ENCODE results near the gene CTNNBL1. TPM values are rescaled to one million over a fixed set of nuclear protein-coding genes. Genes with fewer than 3 reads are reported as not detected.
"Not testable (repeated sequence)": the region's sequence is repeated elsewhere in the genome, so short reads cannot be mapped to it uniquely, and the experiment has no call there.

CTNNBL1 gene
- total RNA-seq, 2 donors from 2014 or later: 44.1 to 54.0 TPM

DNA sequence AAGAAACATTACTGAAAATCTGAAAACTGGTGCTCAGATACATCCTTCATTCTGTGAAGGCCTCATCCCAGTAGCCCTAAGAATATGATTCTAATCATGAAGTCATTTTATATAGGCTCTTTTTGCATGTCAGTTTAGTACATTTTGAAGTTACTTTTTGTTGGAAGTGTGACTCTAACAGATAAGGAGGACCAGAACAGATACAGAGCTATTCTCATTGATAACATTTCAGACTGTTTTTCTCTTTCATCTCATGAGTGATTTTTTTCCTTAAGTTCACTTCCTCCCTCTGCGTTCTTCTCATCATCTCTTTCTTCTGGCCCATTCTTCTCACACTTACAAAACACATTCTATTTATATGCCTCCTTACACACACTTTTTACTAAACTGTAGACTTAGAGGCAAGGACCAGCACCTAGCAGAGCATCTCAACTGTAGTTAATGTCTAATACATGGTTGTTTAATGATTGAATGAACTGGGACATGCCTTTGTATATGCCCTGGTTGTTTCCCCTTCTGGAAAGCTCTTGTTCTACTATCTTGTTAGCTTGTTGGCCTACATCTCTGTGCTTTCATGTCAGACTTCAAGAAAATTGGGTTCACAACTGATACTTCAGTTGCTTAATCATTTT, 8.7 kb downstream of the CTNNBL1 start:
- intact Hi-C loops (cut with DNase I): no loop called here
- no peak for DNase-seq (ENCODE audit: low spot score)

DNA sequence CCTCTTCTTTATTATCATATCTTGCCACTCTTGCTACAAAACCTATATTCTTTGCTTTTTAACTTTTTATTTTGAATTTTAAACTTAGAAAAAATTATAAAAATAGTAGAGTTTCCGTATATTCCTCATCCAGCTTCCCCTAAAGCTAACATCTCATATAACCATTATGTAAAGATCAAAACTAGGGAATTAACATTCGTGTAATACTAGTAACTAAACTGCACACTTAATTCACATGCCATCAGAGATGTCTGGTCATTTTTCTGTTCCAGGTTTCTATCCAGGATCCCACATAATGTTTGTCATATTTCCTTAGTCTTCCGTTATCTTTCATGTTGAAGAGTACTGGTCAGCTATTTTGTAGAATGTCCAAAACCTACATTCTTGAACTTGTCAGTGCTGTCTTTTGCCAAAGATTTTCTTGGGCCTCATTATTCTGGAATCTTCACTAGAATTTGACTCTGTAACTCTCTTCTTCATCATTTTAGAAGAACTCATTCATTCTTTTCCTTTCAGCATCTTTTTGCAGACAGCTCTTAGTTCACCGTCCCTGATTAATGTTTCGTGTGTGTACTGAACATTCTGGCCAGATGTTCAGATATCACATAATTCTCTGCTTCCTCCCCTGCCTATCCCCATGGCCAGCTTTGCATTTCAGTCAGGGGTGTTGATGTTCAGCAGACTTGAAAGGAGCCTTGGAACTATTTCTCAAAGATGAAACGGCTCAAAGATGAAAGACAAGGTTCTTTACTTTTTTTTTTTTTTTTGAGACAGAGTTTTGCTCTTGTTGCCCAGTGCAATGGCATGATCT, 9.4 kb downstream of the CTNNBL1 start:
- no peak for DNase-seq (ENCODE audit: low spot score)
- intact Hi-C loops (cut with DNase I): no loop called here

DNA sequence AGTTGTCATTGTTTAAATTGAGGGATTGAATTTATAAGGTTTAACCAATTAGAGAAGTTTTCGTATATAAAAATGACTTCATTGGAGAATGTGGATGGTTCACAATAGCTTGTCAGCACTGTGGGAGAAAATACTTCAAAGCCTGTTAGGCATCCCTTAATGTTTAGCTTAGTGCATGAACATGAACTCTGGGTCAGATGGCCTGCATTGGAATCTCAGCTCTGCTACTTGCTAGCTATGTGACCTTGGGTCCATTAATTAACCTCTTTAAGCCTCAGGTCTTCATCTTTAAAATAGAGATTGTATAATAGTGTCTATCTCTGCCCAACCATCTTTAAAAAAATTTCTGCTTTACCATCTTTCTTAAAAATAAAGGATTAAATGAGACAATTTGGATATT, 11.1 kb downstream of the CTNNBL1 start:
- intact Hi-C loops (cut with DNase I): no loop called here
- no peak for DNase-seq (ENCODE audit: low spot score)

DNA sequence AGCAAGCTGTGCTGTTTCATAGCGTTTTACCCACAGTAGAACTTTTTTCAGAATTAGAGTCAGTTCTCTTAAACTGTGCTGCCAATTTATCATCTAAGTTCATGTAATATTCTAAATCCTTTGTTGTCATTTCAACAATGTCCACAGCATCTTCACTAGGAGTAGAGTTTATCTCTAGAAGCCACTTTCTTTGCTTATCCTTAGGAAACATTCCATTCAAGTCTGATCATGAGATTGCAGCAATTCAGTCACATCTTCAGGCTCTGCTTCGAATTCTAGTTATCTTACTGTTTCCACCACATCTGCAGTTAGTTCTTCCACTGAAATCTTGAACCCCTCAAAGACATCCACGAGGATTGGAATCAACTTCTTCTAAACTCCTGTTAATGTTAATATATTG, 12.5 kb downstream of the CTNNBL1 start:
- intact Hi-C loops (cut with DNase I): no loop called here
- no peak for DNase-seq (ENCODE audit: low spot score)

DNA sequence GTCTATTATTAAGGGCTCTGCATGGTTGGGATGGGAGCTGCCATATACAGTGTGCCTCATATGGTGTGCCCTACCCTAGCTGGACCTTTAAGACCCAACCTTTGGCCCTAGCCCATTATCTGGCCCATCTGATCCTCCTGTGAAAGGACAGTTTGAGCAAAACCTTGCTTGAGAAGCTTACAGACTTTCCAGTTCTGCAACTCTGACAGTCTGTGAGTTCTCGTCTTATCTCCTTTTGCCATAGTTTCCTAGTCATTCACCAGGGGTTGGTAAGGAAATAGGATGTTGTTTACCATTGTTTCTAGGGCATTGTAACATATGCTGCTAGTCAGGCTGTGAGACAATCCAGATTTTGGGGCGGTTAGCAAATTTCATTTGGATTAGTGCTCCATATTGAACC, 17.2 kb downstream of the CTNNBL1 start:
- intact Hi-C loops (cut with DNase I): no loop called here
- DNase-seq (ENCODE audit: low spot score): no peak

DNA sequence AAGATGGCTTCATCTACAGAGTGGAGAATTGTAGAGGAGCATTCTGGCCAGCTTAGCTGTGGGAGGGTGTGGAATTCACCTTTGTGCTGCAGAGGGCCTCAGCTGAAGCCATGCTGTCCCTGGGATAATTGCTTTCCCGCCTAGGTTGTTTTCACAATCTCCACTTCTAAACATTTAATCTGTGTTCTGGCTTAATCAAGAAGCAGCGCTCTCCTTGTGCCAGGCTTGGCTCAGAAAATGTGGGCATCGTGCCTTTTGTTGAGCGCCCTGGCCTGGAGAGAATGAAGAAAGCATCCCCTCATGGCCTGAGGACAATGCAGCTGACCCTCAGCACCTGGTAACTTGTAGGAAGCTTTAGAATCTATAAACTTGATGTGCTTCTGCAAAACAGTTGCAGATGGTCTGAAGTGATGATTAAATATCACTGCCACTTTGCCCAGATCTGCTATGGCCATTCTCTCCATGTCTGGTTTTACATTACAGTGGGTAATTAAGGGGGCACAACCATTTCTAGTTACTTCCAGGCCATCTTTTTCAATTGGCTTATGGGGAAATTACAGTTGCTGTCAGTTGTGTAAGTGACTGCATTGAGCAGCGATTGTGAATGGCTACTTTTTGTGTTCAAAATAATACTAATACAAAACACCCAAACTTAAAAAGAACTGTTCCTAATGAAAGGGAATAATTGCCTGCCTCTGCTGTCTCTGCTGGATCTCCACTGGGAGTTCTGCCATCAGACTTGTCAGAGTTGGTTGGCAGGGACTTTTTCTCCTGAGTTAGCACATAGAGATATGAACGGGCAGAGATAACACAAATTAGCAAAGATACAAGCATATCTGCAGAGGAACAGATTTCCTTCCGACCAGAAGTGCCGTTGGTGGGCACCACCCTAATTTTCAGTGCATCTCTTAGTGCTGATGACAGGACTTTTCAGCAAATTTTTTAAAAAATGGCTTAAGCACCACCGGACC, 18.4 kb downstream of the CTNNBL1 start:
- intact Hi-C loops (cut with DNase I): no loop called here
- DNase-seq (ENCODE audit: low spot score): no peak

DNA sequence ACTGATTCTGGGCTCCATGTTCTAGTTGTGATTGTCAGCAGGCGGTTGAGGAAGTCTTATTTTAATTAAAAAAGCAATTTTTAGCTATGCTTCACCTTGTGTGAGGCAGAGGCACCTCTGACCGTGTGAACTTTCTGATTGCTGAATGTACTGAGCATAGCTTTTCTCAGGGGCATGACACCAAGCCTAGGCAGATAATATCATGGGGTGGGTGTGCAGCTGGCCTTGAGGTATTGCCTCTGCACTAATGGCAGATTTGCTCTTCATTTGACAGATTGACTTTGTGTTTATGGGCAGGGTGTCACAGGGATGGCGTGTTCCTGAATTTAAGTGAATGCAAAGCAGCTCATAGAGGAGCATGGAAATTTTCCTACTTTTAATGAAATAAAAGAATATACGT, 19.6 kb downstream of the CTNNBL1 start:
- no peak for DNase-seq (ENCODE audit: low spot score)
- intact Hi-C loops (cut with DNase I): no loop called here

DNA sequence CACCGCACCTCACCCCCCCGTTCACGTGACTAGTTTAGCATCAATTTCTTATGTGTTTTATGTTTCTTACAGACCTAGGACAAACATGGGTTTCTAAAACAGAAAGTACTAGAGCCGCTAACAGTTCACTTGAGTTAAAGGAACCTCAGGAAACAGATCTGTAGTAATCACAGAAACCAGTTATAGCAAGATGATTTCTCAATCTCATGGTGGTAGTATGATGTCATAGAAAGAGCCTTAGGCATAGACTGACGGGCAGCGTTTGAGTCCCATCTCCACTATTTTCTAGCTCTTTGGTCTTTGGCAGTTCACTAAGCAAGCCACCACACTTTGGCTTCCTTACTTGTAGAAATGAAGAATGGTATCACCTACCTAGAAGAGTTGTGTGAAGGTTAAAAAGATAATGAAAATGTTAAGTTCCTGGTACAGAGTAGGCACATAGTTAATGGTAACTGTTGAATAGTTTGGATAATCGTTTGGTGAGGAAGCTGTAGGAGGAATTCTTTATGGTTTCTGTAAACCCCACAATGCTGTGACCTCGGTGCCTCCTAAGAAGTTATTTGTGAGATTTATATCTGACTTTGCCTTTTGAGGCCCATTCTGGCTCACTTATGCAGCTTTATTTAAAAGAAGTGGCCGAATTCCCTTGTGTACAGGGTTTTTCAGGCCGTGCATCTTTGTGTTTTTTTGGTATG, 21.3 kb downstream of the CTNNBL1 start:
- DNase-seq (ENCODE audit: low spot score): no peak
- intact Hi-C loops (cut with DNase I): no loop called here

DNA sequence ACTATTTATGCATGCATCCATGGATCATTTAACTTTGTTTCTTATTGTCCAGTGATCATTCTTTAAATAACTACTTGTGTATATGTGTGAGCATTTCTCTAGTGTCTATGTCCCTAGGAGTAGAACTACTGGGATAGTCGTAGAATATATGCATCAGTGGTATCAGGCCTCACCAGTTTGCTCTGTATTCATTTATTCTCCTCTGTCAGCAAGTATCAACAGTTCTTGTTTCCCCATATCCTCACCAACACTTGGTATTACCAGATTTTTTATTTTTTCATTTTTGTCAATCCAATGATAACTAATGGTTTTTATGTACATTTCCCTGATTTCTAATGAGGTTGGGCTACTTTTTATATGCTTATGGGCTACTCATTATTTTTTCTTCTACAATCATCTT, 27.9 kb downstream of the CTNNBL1 start:
- DNase-seq (ENCODE audit: low spot score): no peak
- intact Hi-C loops (cut with DNase I): no loop called here

DNA sequence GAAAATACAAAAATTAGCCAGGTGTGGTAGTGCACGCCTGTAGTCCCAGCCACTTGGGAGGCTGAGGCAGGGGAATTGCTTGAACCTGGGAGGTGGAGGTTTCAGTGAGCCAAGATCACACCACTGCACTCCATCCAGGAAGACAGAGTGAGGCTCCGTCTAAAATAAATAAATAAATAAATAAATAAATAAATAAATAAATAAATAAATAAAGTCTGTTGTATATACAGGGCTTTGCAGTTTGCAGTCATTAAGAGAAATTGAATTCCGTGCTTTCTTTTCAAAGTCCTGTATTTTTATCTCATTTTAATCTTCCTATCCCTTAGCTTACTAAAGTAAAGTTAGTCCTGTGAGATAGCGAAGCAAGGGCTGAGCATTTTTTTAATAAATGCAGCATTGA, 28.5 kb downstream of the CTNNBL1 start:
- intact Hi-C loops (cut with DNase I); DNase-seq (ENCODE audit: low spot score): not testable (repeated sequence)

DNA sequence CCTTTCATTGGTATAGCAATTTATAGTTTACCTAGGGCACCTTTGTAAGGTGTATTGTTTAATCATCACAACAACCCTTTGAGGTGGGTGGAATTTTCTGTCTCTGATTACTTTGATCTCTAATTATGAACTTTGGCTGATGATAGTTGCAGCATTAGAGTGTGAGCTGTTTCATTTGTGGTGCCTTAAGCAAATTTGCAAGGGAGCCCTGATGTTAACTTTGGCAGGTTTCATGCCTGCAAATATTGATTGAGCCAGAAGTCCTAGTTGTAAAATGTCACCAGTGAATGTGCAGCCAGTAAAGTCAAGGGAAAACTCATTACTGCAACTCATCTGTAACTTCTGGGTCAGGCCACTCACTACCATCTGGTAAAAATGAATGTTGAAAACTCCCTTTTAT, 29.8 kb downstream of the CTNNBL1 start:
- intact Hi-C loops (cut with DNase I): no loop called here
- no peak for DNase-seq (ENCODE audit: low spot score)

DNA sequence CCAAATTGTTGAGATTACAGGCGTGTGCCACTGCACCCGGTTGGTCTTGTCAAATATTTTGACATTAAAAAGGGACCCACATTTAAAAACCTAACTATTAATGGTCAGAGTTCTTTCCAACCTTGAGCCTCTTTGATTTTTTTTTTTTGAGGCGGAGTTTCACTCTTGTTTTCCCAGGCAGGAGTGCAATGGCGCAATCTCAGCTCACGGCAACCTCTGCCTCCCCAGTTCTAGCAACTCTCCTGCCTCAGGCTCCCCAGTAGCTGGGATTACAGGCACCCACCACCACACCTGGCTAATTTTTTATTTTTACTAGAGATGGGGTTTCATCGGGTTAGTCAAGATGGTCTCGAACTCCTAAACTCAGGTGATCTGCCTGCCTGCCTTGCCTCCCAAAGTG, 31.3 kb downstream of the CTNNBL1 start:
- no peak for DNase-seq (ENCODE audit: low spot score)
- intact Hi-C loops (cut with DNase I): no loop called here

DNA sequence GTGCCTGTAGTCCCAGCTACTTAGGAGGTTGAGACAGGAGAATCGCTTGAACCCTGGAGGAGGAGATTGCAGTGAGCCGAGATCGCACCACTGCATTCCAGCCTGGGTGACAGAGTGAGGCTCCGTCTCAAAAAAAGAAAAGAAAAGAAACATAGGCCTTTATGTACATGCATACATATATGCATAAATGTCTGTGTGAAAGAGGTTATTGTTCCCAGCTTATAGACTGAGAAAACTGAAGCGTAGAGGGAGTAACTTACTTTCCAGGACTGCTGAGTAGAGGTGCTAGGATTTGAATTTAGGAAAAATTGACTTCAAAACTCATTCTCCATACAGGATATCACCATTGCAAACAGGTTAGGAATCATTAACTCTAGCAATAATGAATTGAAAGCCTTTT, 32.0 kb downstream of the CTNNBL1 start:
- intact Hi-C loops (cut with DNase I): no loop called here
- no peak for DNase-seq (ENCODE audit: low spot score)

DNA sequence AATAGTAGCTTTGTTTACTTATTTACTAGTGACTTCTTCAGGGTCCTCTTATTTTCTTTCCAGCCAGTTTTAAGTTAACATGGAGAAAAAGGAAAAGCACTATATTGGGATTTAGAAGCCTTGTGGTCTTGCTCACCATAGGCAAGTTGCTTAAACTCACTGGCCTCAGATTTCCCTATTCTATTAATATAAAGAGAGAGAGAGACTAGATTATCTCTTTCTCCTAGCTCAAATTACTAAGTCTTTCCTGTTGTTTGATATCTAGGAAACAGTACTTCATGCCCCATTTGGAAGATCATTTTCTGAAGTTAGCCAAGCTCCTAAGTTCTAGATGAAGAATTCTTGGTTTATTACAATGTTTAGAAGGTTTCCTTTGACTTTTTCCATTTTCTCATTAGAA, 32.5 kb downstream of the CTNNBL1 start:
- intact Hi-C loops (cut with DNase I): no loop called here
- no peak for DNase-seq (ENCODE audit: low spot score)

DNA sequence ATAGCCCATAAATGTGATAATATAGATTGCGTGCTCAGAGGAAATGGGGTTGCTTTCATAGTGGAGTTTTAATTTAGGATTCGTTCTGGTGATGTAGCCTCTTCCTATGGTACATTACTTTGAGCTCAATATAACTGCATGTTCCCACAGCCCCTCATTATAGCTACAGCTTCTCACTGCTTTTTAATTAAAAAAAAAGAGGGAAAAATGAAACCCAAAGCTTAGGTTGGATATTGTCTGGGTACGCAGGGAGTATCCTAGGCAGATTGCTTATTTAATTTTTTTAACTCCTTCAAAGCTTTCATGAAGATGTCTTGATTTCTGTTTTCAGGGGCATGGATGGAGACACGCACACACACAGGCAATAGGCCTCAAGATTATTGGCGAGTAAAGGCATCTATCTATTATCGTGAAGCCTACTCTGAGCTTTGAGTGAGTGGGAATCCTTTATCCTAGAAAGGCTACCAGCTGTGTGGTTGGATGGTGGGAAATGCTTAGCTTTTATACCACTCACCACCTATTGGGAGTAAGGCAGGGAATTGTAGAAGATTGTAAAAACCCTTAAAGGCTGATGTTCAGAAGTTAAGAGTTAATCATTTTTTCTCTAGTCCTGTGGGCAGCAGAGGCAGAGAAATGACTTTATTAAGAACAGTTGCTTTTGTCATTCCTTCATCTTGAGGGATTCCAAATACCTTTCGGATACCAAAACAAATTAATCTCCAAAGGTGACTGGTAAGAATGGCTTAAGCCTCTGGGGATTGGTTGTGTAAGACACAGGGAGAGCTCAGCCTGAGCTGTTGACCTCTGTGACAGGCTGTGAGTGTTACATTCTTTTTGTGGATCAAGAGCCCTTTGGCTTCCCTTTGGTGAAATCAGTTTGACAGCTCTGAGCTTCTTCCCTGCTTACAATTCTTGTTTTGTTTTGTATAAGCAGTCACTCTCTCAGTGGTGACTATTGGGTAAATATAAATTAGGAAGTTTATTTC, 33.4 kb downstream of the CTNNBL1 start:
- no peak for DNase-seq (ENCODE audit: low spot score)
- intact Hi-C loops (cut with DNase I): no loop called here

DNA sequence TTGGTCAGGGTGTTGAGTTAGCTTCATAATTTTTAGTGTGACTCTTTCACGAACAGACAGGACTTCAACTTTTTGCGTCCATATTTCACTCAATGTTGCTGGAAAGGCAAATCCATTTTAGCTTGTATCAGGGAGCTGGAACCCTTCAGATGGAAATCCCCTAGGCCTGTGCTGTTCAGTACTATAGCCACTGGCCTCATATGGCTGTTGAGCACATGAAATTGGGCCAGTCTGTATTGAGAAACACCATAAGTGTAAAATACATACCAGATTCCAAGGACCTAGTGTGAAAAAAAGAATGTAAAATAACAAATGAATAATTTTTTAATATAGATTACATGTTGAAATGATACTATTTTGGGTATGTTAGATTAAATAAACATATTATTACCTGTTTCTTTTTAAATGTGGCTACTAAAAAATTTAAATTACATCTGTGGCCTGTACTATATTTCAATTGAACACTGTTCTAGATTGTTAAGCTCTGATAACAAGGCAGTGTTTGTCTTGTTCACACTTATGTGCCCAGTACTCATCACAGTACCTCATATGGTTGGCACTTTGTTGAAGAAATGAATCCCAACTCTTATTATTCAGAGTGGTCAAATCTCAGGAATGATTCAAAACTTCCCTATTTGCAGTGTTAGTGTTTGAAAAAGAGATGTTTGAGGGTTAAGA, 34.3 kb downstream of the CTNNBL1 start:
- intact Hi-C loops (cut with DNase I): no loop called here
- no peak for DNase-seq (ENCODE audit: low spot score)

DNA sequence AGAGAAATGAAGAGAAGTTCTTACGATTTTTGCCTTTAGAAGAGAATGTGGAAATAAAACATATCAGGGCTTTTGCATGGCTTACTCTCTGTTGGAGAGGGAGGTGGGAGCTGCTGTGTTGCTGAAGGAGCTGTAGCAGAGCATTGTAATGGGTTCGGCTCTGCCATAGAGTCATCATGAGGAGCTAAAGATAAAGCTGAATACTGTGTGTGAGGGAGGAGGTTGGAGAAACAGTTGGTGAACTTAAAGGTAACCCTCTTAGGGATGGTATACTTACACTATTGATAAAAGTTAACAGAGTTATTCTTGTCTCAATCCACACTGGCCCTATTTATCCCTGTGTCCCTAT, 34.8 kb downstream of the CTNNBL1 start:
- no peak for DNase-seq (ENCODE audit: low spot score)

DNA sequence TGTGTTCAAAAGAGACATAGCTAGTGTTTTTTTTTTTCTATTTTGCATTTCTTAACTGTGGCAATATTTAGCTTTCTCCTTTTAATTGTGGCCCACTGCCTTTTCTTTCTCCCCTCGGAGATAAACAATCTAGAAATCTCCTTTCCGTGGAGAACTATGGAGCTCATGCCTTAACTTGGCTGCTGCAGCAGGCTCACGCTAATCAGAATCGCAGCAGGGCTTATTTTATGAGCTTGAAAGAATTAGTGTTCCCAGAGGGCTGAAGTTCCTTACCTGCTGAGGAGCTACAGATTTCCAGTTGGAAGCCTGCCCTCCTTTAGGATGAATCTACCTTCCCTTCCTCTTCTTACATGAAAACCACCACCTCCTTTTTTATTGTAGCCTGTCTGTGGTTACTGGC, 35.6 kb downstream of the CTNNBL1 start:
- no peak for DNase-seq (ENCODE audit: low spot score)
- intact Hi-C loops (cut with DNase I): no loop called here

More for the DNA sequence above, 34.8 kb downstream of the CTNNBL1 start:
- intact Hi-C loops (cut with DNase I): no loop called here

Measured in posterior vena cava (tissue), 2 donors.